ENCODE data around the gene RTN4RL2.

Gene RTN4RL2

DNA sequence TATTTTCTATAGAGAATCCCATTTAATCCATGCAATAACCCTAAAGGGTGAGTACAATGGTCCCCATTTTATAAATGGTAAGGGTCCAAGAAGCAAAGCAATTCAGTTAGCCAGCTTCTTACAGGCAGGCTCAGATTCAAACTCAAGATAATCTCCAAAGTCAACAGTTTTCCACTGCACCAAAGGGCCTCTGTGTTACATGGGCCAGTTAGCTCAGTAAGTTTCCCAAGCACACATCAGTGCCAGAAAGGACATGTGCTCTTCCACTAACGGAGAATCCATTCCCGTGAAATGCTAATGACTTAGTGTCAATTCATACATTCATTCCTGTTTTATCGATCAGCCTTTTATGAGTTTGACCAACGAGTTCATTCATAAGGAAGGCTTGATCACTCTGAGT lies 44.2 kb downstream of the RTN4RL2 start:
- Histone ChIP-seq H3K36me3 (no peaks in the 10 kb centered on the region), H3K9me3 (ENCODE audit: severe bottlenecking) (no peaks in the 10 kb centered on the region), H3K27me3 (ENCODE audit: insufficient read depth, low read depth, severe bottlenecking) (no peaks in the 10 kb centered on the region), H3K4me3 (ENCODE audit: low read depth, low read length) (no peak overlapping the region), H3K27ac (no peak overlapping the region)
- DNase-seq, result no peak
- TF ChIP-seq, protein P1, sequence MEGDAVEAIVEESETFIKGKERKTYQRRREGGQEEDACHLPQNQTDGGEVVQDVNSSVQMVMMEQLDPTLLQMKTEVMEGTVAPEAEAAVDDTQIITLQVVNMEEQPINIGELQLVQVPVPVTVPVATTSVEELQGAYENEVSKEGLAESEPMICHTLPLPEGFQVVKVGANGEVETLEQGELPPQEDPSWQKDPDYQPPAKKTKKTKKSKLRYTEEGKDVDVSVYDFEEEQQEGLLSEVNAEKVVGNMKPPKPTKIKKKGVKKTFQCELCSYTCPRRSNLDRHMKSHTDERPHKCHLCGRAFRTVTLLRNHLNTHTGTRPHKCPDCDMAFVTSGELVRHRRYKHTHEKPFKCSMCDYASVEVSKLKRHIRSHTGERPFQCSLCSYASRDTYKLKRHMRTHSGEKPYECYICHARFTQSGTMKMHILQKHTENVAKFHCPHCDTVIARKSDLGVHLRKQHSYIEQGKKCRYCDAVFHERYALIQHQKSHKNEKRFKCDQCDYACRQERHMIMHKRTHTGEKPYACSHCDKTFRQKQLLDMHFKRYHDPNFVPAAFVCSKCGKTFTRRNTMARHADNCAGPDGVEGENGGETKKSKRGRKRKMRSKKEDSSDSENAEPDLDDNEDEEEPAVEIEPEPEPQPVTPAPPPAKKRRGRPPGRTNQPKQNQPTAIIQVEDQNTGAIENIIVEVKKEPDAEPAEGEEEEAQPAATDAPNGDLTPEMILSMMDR (IDR thresholded peaks at IDR 0.05; ENCODE audit: low read depth, low read length), result no peak

DNA sequence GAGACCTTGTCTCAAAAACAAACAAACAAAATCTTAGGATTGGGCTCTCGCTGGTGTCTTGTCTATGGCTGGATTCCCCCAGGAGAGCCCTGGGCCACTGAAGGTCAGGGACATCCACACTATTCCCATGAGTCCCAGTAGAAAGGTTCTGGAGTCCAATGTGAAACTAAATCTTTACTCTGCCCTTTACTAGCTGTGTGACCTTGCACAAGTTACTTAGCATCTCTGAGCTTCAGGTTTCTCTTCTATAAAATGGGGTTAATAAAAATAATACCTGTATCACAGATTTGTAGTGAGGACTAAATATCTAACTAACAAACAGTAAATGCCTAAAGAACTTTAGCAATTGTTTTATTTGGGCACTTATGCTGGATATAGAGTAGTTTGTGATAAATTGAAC lies 46.2 kb downstream of the RTN4RL2 start:
- Histone ChIP-seq H3K27ac (no peak overlapping the region), H3K9me3 (ENCODE audit: severe bottlenecking) (no peaks in the 10 kb centered on the region), H3K27me3 (ENCODE audit: insufficient read depth, low read depth, severe bottlenecking) (no peaks in the 10 kb centered on the region), H3K4me3 (ENCODE audit: low read depth, low read length) (no peak overlapping the region), H3K36me3 (no peaks in the 10 kb centered on the region)
- TF ChIP-seq, protein P1 (IDR thresholded peaks at IDR 0.05; ENCODE audit: low read depth, low read length), result no peak
- no peak for DNase-seq

DNA sequence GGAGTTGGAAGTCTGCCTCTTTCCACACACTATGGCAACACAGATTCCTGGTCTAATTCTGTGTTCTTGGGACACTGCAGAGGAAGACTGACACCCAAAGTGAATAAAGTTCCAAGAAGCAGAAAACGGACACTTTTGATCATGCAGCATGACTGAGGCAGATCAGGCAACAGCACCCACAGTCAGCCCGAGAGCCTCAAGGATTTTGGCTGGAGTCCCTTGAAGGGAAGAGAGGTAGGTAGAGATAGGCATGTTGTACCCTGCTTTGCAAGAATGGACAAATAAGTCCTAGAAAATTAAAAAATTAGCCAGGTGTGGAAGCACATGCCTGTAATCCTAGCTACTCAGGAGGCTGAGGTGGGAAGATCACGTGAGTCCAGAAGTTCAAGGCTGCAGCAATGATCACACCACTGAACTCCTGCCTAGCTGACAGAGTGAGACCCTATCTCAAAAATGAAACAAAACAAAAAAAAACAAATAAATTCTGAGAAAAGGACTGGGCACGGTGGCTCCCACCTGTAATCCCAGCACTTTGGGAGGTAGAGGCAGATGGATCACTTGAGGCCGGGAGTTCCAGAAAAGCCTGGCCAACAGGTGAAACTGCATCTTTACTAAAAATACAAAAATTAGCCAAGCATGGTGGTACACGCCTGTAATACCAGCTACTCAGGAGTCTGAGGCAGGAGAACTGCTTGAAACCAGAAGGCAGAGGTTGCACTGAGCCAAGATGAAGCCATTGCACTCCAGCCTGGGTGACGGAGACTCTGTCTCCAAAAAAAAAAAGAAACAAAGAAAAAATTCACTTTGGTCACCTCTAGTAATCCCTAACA lies 48.2 kb downstream of the RTN4RL2 start:
- H3K36me3 ChIP-seq, result no peaks in the 10 kb centered on the region
- H3K27ac ChIP-seq, result no peak overlapping the region
- H3K27me3 ChIP-seq (ENCODE audit: insufficient read depth, low read depth, severe bottlenecking), result no peaks in the 10 kb centered on the region
- no peak for DNase-seq
- no peak overlapping the region for H3K4me3 ChIP-seq (ENCODE audit: low read depth, low read length)
- TF ChIP-seq, protein P1 (IDR thresholded peaks at IDR 0.05; ENCODE audit: low read depth, low read length), result no peak
- H3K9me3 ChIP-seq (ENCODE audit: severe bottlenecking), result no peaks in the 10 kb centered on the region

DNA sequence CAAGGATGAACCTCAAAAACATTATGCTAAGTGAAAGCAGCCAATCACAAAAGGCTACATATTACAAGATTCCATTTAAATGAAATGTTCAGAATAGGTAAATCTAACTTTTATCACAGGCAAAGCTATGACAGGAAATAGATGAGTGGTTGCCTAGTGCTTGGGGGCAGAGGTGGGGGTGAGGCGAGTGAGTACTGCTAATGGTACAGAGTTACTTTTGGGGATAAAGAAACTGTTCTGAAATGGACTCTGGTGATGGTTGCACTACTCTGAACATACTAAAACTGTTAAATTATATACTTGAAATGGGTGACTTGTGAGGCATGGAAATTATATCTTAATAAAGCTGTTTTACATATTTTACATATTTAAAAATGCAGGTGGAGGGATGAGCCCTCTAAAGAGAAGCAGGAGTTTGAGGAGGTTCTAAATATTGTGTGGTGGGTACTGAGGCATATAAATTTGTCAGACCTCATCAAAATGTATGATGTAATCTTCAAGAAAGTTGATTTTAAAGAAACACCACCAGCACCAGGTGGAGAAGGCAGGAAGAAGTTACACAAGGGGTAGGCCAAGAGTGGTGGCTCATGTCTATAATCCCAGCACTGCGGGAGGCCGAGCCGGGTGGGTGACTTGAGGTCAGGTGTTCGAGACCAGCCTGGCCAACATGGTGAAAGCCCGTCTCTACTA lies 51.6 kb downstream of the RTN4RL2 start:
- Histone ChIP-seq H3K36me3 (no peaks in the 10 kb centered on the region), H3K27ac (no peak overlapping the region), H3K9me3 (ENCODE audit: severe bottlenecking) (no peaks in the 10 kb centered on the region), H3K4me3 (ENCODE audit: low read depth, low read length) (no peak overlapping the region), H3K27me3 (ENCODE audit: insufficient read depth, low read depth, severe bottlenecking) (peaks cover 20% of the 10 kb centered on the region)
- TF ChIP-seq, protein P1 (IDR thresholded peaks at IDR 0.05; ENCODE audit: low read depth, low read length), result no peak
- no peak for DNase-seq

DNA sequence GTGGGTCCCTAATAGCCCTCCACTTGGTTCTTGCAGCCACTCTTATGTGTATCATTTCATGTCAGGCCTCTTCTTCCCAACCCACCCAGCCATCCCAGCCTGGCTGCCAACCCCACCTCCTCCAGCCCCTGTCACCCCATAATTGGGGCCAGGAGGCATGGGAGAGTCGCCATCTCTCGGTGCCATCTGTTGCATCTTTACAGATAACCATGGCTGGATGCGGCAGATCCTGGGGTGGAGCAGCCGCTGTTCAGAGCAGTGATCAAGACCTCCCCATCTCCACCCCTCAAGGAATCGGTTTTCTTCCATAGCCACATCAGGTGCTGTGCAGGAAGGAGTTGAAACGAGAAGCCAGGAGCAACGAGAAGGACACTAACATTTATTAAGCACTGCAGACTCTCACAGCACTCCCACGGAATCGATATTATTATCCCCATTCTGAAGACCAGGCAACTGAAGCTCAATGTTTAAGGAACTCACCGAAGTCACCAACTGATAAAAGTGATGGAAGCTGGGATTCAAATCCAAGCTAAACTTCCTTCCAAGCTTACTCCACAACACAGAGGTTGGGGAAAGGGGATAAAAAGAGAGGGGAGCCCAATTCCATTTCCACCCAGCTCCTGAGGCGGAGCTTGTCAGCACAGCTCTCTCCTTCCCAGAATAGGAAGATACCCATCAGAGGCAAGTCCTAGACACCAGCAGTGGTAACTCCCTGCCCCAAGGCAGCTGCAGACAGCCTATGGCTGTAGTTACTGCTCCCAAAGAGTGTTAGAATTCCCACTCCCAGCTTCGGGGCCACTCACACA lies 52.5 kb downstream of the RTN4RL2 start:
- no peak overlapping the region for H3K27ac ChIP-seq
- no peaks in the 10 kb centered on the region for H3K36me3 ChIP-seq
- DNase-seq, result no peak
- TF ChIP-seq, protein P1 (IDR thresholded peaks at IDR 0.05; ENCODE audit: low read depth, low read length), result no peak
- H3K9me3 ChIP-seq (ENCODE audit: severe bottlenecking), result no peaks in the 10 kb centered on the region
- H3K27me3 ChIP-seq (ENCODE audit: insufficient read depth, low read depth, severe bottlenecking), result peaks cover 20% of the 10 kb centered on the region
- no peak overlapping the region for H3K4me3 ChIP-seq (ENCODE audit: low read depth, low read length)
